AG08396 (cell line): ENCODE results near the gene SLC26A6.
A peak's percentile ranks its signal among the peaks of the same experiment; 100 is the strongest.

Experiments used
- DNase-seq: peaks from one replicate; pipeline ENCODE4 v3.0.0; 2012; ENCODE audit warnings: low spot score, mixed read lengths

SLC26A6 gene

DNA sequence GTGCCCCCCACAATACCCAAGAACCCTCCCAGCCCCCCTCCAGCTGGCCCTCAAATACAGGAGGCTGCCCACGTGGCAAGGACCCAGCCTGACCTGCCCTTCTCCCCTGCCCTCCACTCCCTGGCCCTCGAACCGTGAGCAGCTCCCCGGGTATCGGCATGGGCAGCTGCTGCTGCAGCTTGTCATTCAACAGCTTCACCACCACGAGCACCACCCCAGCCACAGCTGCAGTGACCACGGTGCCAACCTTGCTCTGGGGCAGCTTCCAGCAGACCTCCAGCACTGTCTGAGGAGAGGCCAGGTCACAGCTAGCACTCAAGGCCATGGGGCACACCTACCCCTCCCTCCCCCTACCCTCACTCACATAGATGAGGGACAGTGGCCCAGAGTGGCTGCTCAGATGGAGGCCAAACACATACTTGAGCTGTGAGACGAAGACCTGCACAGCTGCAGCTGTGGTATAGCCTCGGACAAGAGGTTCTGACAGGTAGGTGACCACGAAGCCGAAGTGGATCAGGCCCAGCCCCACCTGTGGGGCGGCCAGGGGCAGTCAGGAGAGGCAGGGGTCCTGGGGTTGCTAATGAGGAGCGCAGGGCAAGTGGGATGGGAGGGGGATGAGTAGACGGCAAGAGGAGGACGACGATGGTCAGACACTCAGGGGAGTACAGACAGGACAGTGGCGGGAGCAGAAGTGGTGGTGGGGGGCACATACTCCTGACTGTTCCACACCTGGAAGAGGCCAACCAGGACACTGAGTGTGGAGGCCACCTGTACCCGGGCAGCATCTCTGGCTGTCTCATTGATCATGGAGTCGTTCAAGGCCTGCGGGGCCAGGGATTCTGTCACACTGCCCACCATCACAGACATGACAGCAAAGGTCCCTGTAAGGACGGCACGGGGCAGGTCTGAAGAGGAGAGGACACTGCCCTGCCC lies 3.5 kb downstream of the SLC26A6 start:
- no peak for DNase-seq

DNA sequence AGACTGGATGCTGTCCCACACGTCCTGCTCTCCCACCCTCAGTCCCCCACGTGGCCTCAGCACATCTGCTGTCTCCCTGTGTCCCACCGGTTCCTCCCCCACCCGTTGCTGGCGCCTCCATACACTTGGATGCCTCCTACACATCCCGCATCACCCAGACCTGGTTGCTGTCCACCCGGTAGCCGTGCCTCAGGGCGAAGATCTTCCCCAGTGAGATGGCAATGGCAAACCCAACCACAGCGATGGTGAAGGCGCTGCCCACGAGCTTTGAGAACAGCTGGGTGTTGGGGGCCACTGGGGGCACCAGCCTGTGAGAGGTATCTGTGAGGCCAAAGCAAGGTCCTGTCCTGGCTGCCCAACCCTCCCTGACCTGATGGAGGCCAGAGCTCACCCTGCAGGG lies 4.4 kb downstream of the SLC26A6 start:
- DNase-seq, result no peak

- no peak for DNase-seq
Measured at GRCh38 chr3:48630407-48630806, 4.9 kb downstream of the SLC26A6 start.

GRCh38 chr3:48629894-48630293 lies 5.4 kb downstream of the SLC26A6 start:
- DNase-seq, result no peak

DNA sequence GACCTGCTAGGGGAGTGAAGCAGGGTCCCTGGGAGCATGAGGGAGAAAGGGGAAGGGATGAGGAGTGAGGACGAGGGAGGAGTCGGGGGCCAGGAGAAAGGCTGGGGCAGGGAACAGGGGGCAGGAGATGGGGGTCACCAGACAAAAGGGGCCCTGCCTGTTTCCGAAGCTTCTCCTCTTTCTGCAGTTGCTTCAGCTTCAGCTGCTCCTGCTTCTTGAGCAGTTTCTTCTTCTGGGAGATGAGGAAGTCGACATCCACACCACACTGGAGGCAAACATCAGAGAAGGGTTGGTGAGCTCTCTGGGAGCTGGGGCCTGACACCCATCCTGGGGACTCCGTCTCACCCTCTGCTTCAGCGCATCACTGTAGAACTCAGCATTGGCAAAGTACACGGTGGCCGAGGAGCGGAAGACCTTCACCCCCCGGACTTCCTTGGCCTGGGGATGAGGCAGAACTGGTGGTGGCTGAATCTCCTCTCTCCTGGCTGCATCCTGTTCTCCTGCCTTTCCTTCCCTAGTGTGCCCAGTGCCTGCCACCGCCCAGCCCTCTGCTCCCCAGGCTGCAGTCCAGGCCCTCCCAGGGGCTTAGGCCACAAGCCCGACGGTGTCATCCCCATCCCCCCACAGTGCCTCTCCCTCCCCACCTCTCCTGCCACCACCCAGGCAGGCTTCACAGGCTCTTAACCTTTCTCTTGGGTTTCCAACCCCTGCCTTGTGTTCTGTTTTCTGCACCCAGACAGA lies 6.8 kb downstream of the SLC26A6 start:
- no peak for DNase-seq

DNA sequence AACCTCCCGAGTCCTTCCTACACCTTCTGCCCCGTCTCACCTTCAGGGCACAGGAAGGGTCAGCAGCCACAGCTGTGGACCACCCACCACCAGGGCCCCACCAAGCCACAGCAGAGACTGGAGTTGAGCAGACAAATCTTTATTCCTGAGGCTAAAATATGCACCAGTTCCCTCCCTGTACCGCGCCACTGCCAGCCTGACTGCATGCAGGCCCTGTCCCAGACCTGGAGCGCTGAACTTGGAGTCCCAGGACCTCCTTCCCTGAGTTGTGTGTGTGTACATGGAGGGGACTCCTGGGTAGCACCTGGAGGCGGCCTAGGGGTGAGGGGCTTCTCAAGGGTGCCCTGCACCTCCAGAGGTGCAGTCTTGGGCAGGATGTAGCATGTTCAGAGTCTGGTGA lies 9.7 kb downstream of the SLC26A6 start:
- DNase-seq, result no peak

- DNase-seq, result no peak
Measured at GRCh38 chr3:48624767-48625166, 10.5 kb downstream of the SLC26A6 start.

DNA sequence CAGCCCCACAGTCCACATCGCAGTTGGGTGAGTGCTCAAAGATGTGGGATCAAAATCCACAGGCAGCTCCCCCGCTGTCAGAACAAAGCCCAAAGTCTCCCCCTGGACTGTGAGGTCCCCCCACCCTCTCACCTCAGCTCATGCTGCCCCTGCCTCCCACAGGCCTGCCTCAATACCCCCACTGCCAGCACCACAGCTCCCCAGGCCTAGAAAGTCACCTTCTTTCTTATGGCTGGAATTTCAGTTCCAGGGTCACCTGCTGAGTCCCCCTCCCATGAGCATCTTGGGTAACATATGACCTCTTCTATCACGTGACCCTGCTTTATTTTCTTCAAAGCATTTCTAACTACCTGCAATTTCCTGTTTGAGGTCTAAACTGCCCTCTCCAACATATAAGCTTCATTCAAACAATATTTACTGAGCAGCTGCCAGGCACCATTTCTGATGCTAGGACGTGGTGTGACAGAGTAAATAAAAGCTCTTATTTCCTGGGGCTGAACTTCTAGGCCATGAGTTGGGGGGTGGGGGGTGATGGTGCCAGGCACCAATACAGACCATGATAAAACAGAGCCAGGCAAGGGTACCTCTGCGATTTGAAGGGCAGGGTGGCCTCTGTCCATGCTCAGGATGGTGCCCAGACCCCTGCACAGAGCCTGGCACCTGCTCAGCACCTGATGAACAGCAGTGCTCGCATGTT lies 11.3 kb downstream of the SLC26A6 start:
- no peak for DNase-seq

- DNase-seq, result no peak
Measured at GRCh38 chr3:48621461-48621869, 13.8 kb downstream of the SLC26A6 start, which contains the start of gene TMEM89. Gene TMEM89 (minus strand): TSS chr3:48621769. CDS start chr3:48621756, 13 bp downstream.

- DNase-seq, result no peak
Measured at GRCh38 chr3:48619541-48620524, 15.4 kb downstream of the SLC26A6 start.

DNA sequence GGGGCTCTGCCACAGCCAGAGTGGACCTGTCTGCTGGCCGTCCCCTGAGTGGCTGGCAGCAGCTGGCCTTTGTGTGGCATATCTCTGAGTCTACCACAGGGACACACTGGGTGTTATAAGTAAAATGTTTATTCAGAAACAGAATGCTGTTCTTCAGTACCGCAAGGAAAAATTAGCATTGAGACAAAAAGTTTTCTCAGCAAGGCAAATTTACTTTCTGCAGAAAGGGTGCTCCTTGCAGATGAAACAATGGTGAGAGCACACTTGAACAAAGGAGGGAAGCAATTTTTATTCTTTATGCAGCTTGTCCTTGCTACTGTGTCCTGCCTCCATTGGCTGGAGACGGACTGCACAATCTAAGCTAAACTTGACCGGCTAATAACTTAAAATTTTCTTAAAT lies 17.7 kb downstream of the SLC26A6 start:
- no peak for DNase-seq

DNA sequence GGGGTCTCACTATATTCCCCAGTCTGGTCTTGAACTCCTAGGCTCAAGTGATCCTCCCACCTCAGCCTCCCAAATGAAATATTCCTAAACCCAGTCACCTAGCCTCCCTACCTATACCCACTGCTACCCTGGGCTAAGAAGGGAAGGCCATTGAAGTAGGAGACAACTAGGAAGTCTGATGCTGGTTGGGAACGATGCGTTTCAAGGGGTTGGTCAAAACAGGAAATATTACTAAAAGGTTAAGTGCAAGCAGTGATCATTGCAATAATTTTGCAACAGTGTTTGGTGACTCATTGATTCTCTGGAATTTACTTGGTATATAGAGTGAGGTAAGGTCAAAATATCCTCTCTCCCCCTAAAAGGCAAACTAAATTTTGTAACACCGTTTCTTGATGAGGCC lies 21.2 kb downstream of the SLC26A6 start:
- DNase-seq, result peak; percentile 66

- DNase-seq, result no peak
Measured at GRCh38 chr3:48612309-48612708, 23.0 kb downstream of the SLC26A6 start.

DNA sequence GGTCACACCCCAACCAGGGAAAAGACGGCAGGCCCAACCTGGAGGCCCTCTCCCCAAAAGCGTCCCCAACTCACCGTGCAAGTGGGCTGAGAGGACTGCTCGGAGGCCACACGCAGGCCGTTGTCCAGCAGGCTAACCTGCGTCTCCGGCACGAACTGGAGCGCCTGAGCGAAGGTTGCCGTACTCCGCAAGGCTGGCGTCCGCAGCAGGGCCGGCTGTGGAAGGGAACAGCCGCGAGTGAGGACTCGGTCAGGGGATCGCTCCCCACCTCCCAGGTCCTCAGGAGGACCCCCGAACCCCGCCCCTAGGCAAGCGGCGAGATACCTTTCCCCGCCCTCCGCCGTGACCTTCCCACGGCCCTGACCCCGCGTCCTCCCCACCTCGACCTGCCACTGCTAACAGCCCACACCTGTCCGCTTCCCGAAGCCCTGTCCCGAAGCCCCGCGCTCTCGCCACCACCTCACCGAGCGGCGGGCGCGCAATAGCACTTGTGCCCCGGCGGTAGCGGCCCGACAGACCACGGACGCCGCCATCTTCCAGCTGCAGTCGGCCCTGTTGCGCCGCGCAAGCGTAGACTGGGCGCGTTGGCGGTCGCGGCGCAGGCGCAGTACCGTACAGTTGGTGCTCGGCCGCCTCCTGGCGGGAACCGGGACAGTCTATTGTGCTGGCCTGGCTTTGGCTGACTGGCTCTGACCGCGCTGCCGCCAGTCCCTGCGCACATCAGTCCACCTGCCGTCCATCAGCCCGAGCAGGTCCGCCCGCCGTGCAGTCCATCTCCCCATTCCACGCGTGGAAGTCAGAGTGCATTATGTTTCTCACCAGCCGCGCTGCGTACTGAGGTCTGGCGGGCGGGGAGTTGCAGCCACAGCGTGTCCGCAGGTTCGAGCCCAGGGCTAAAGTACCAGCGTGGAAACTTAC lies 25.9 kb downstream of the SLC26A6 start, which contains the start of gene UQCRC1:
UQCRC1 (minus strand) TSS at position 559 of the 918 bp plus-strand sequence; CDS start at position 533, 26 bp downstream.
- DNase-seq, result peak; percentile 98

GRCh38 chr3:48607519-48607918 lies 27.7 kb downstream of the SLC26A6 start:
- no peak for DNase-seq

DNA sequence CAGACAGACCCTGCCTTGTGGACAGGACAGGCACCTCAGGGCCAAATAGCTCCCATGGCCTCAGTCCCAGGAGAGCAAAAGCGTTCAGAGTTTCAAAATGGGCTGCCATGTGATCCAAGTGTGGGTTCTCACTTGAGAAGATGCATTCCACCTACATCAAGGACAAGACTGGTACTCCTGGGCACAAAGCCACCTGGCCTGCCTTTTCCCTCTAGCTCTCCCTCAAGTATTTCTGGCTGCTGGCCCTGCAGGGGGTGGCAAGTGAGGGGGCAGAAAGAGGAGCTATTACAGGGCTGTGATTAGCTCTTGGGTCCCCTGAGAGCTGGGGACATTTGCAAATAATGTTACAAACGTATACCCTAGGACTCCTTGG lies 33.7 kb downstream of the SLC26A6 start:
- no peak for DNase-seq

DNA sequence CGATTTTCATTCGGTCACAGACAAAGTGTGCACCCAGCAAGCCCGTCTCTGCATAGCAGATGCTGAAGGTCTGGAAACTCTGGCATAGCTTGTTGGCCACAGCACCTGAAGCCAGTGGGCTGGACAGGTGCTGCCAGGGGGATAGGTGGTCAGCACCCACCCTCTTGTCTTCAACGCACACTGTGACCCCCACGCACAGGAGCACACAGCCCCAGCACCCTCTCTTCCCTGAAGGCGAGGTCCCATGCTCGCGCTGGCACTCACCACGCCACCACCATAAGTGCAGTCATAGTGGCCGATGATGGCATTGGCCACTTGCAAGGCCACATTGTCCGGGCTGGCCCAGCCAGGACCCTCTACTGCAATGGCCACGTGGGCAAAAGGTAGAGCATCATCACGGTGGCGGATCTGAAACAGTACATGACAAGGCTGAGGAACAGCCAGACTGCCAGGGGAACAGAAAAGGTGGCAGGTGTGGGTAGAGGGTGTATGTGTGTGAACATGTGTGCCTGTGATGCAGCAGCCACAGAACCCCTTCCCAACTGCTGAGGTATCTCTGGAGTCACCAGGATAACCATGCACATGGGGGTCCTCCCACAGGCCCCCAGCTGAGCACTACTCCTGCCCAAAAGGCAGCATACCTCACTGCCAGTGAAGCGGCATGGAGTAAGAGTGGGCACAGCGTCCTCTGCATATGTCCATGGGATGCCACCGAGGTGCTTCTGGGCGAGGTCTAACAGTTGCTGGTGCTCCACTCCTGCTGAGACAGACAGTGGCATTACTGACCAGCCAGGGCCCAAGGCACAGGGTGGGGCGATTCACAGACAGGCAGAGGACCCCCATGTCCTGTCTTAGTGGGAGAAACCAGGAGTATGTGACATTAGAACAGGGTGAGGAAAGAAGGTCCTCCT lies 34.3 kb downstream of the SLC26A6 start:
- DNase-seq, result no peak

- DNase-seq, result no peak
Measured at GRCh38 chr3:48599509-48600285, 35.6 kb downstream of the SLC26A6 start.
